Testis (tissue), 2 donors: ENCODE results near the gene TATDN2.

Experiments used
- POLR2A ChIP-seq: fragments of 450-650 bp; IDR thresholded peaks from one replicate; pipeline ENCODE4 v1.6.1; 2017; ENCODE audit warnings: antibody characterized with exemption, mild to moderate bottlenecking, moderate library complexity
- TF ChIP-seq, protein P1 (sequence below), 3 experiments: fragments of 450-650 bp in 2 of 3; fragments of 200-600 bp in 1 of 3; sonication (generic) in 1 of 3; IDR thresholded peaks; one replicate each; pipeline ENCODE4 v1.5.1; 2016 to 2019; ENCODE audit warnings: antibody characterized with exemption in 3 of 3, mild to moderate bottlenecking in 2 of 3, moderate library complexity in 1 of 3

- TF ChIP-seq, protein P1, sequence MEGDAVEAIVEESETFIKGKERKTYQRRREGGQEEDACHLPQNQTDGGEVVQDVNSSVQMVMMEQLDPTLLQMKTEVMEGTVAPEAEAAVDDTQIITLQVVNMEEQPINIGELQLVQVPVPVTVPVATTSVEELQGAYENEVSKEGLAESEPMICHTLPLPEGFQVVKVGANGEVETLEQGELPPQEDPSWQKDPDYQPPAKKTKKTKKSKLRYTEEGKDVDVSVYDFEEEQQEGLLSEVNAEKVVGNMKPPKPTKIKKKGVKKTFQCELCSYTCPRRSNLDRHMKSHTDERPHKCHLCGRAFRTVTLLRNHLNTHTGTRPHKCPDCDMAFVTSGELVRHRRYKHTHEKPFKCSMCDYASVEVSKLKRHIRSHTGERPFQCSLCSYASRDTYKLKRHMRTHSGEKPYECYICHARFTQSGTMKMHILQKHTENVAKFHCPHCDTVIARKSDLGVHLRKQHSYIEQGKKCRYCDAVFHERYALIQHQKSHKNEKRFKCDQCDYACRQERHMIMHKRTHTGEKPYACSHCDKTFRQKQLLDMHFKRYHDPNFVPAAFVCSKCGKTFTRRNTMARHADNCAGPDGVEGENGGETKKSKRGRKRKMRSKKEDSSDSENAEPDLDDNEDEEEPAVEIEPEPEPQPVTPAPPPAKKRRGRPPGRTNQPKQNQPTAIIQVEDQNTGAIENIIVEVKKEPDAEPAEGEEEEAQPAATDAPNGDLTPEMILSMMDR (IDR thresholded peaks at IDR 0.05), result no peak
- TF ChIP-seq POLR2A, result no peak
These were observed 22.0 kb upstream of the TATDN2 start for GRCh38 chr3:10226293-10226692.
